Measurements from ENCODE around the gene SPSB3.

SPSB3 gene

DNA sequence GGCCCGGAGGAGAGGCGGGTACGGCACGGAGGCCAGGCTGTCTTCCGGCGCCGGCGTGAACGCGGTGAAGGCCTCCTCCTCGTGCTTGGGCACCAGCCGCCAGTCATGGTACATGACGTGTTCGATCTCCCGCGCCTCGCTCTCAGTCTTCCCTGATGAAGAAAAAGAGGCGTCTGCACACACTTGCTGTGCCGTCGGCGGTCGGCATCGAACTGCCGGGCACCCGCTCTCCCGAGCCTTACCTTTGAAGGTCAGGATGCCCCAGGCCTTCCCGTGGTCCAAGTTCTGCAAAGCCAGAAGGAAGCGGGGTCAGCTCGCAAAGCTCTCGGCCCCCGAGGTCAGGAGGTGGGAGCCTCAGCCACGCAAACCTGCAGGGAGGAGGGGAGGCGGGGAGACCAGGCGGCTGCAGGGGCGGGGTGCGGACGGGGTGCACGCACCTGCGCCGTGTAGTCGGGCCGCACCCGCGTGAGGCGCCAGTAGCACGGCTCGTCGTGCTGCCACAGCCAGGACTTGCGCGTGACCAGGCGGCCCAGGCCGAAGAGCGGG lies 9.9 kb downstream of the SPSB3 start, which contains the start of gene EME2:
TSS of gene EME2 (plus strand) at position 449 of the 546 bp plus-strand sequence. CDS start 418 bp downstream, outside the sequence.
- TF ChIP-seq, protein P1, sequence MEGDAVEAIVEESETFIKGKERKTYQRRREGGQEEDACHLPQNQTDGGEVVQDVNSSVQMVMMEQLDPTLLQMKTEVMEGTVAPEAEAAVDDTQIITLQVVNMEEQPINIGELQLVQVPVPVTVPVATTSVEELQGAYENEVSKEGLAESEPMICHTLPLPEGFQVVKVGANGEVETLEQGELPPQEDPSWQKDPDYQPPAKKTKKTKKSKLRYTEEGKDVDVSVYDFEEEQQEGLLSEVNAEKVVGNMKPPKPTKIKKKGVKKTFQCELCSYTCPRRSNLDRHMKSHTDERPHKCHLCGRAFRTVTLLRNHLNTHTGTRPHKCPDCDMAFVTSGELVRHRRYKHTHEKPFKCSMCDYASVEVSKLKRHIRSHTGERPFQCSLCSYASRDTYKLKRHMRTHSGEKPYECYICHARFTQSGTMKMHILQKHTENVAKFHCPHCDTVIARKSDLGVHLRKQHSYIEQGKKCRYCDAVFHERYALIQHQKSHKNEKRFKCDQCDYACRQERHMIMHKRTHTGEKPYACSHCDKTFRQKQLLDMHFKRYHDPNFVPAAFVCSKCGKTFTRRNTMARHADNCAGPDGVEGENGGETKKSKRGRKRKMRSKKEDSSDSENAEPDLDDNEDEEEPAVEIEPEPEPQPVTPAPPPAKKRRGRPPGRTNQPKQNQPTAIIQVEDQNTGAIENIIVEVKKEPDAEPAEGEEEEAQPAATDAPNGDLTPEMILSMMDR (IDR thresholded peaks at IDR 0.05) = no peak
- Histone ChIP-seq H3K9me3 (no peaks in the 10 kb centered on the region), H3K36me3 (peaks cover 23 to 50% (median 40%) of the 10 kb centered on the region in 3 donors), H3K4me3 (peak within 1 kb of the TSS; percentile 87 to 99), H3K27me3 (no peaks in the 10 kb centered on the region), H3K27ac (peak within 1 kb of the TSS; percentile 85 to 95), H3K4me1 (peaks cover 0 to 56% (median 35%) of the 10 kb centered on the region in 4 donors)
- no peak for DNase-seq
- intact Hi-C loops (cut with DNase I; ENCODE audit: low total_unique reads) = no loop called here

- TF ChIP-seq, protein P1 (IDR thresholded peaks at IDR 0.05) = no peak
- Histone ChIP-seq H3K27me3 (no peaks in the 10 kb centered on the region), H3K4me1 (peaks cover 0 to 61% (median 35%) of the 10 kb centered on the region in 4 donors), H3K4me3 (peak overlapping the region; percentile 87 to 99), H3K36me3 (peaks cover 24 to 50% (median 40%) of the 10 kb centered on the region in 3 donors), H3K9me3 (no peaks in the 10 kb centered on the region), H3K27ac (peak overlapping the region; percentile 85 to 95)
- intact Hi-C loops (cut with DNase I; ENCODE audit: low total_unique reads) = no loop called here
- no peak for DNase-seq
Measured at GRCh38 chr16:1771864-1772361, 10.5 kb downstream of the SPSB3 start.

- TF ChIP-seq, protein P1 (IDR thresholded peaks at IDR 0.05) = no peak
- peak; percentile 81 to 89 for DNase-seq
- Histone ChIP-seq H3K9me3 (no peaks in the 10 kb centered on the region), H3K4me3 (peak within 1 kb of the TSS; percentile 87 to 99), H3K27ac (peak within 1 kb of the TSS; percentile 85 to 95), H3K4me1 (peaks cover 0 to 61% (median 35%) of the 10 kb centered on the region in 4 donors), H3K27me3 (no peaks in the 10 kb centered on the region), H3K36me3 (peaks cover 24 to 50% (median 40%) of the 10 kb centered on the region in 3 donors)
- intact Hi-C loops (cut with DNase I; ENCODE audit: low total_unique reads) = no loop called here
Measured at GRCh38 chr16:1771188-1771863, 11.0 kb downstream of the SPSB3 start, which contains the start of gene NME3. Gene NME3 (minus strand): TSS chr16:1771543. CDS start chr16:1771534, 9 bp downstream.

- H3K9me3 ChIP-seq = no peaks in the 10 kb centered on the region
- peaks cover 26 to 50% (median 40%) of the 10 kb centered on the region in 3 donors for H3K36me3 ChIP-seq
- H3K4me3 ChIP-seq = peak overlapping the region; percentile 87 to 99
- H3K4me1 ChIP-seq = peaks cover 0 to 59% (median 35%) of the 10 kb centered on the region in 4 donors
- intact Hi-C loops (cut with DNase I; ENCODE audit: low total_unique reads) = no loop called here
- H3K27ac ChIP-seq = peak overlapping the region; percentile 85 to 95
- peak; percentile 61 to 90 for DNase-seq
- TF ChIP-seq, protein P1 (IDR thresholded peaks at IDR 0.05) = no peak
- no peaks in the 10 kb centered on the region for H3K27me3 ChIP-seq
Measured at GRCh38 chr16:1770328-1771187, 11.8 kb downstream of the SPSB3 start.
